B cell (primary cell): ENCODE measurements around the gene PEPD.

Experiments
- EZH2 ChIP-seq: IDR thresholded peaks from 2 replicates; pipeline ENCODE4 v1.6.1; 2012; ENCODE audit warnings: borderline replicate concordance, low read depth, mild to moderate bottlenecking, moderate library complexity, low read length; ENCODE audit not compliant: insufficient read depth, poor library complexity, severe bottlenecking
- TF ChIP-seq, protein P1 (sequence below): fragments of 200-600 bp; IDR thresholded peaks from one replicate; pipeline ENCODE4 v1.8.0; 2022; ENCODE audit warnings: antibody characterized with exemption, mild to moderate bottlenecking

DNA sequence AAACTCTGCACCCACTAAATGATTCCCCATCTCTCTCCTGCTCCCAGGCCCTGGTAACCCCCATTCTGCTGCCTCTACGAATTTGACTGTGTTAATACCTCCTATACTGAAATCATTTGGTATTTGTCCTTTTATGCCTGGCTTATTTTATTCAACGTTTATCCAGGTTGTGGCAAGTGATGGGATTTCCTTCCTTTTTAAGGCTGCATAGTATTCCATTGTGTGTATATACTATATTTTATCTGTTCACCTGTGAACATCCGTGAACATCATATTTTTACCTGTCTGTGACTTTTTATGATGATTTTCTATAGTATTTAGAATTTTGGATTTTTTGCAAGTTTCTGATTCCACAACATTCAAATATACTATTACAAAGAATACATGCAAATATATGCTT is 162.0 kb downstream of the PEPD start:
- TF ChIP-seq, protein P1, sequence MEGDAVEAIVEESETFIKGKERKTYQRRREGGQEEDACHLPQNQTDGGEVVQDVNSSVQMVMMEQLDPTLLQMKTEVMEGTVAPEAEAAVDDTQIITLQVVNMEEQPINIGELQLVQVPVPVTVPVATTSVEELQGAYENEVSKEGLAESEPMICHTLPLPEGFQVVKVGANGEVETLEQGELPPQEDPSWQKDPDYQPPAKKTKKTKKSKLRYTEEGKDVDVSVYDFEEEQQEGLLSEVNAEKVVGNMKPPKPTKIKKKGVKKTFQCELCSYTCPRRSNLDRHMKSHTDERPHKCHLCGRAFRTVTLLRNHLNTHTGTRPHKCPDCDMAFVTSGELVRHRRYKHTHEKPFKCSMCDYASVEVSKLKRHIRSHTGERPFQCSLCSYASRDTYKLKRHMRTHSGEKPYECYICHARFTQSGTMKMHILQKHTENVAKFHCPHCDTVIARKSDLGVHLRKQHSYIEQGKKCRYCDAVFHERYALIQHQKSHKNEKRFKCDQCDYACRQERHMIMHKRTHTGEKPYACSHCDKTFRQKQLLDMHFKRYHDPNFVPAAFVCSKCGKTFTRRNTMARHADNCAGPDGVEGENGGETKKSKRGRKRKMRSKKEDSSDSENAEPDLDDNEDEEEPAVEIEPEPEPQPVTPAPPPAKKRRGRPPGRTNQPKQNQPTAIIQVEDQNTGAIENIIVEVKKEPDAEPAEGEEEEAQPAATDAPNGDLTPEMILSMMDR, result no peak
- TF ChIP-seq EZH2, result no peak
